MV-4-11 (cell line): ENCODE data around the gene TIA1.
A peak's percentile ranks its signal among the peaks of the same experiment; 100 is the strongest.
"Not testable (repeated sequence)": the region's sequence is repeated elsewhere in the genome, so short reads cannot be mapped to it uniquely, and the experiment has no call there.

Source experiments
- DNase-seq: peaks from one replicate; lab custom pipeline; 2025; lab: John Stamatoyannopoulos, UW

The TIA1 gene

DNA sequence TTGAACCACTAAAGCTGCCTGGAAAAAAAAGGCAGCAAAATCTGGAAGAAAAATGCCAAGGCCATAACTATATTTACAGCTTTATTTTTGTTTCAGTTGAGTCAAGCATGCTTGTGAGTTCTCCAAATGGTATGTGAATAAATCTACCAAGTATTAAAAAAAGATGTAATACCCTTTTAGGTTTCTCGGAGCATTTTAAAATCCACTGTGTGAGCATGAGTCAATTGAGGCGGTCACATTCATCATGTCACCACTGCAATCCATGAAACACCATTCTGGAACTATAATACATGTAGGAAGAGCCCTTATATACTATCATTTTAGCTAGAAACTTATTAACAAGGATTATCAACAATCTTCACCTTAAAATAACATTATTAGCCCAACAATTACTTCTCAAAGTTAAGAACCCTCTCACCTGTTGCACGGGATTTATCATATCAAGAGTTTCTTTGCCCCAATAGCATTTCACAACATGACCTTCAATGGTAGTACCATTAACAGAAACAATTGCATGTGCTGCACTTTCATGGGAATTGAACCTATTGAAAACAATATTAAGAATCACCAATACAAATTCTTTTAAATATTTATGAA lies 33.4 kb downstream of the TIA1 start:
- DNase-seq: no peak

DNA sequence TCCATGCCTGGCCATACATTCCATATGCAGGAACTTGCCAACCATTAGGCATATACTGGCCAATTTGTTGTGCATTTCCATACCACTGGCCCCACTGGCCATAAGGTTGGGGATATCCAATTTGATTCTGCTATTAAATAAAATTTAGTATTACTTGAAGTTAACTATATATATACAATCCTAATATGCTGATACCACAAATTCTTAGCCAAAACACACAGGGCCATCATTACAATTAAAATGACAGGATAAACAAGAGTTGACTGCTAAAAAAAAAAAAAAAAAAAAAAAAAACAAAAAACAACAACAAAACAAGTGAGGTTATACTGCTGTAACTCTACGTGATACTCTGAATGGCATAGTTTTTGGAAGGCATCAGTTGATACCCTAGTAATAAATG lies 34.1 kb downstream of the TIA1 start:
- no peak for DNase-seq

DNA sequence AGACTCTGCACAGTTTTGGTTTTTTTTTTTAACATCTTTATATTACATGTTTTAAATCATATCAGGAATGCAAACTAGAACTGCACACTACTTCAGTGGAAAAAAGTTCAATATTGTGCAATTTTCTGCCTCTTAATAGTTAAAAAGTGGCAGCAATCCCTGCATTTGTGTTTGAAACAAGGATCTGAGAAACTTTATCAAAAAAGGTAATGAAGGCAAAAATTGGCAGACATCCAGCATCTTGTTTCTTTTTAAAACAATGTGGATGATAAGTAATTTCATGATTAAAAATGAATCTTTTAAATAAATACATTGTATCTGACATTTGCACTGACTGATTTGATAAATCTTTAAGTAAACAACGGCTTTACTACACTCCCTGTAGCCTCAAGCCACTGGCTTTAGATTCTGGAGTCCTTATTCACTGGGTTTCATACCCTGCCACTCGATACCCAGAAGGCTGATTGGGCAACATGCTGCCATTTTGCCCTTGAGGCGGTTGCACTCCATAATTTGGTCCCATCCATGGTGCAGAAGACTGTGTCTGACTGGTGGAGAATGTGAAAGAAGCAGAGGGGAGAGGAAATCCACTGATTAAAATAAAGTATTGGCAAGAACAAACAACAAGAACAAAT lies 36.0 kb downstream of the TIA1 start:
- DNase-seq: no peak

DNA sequence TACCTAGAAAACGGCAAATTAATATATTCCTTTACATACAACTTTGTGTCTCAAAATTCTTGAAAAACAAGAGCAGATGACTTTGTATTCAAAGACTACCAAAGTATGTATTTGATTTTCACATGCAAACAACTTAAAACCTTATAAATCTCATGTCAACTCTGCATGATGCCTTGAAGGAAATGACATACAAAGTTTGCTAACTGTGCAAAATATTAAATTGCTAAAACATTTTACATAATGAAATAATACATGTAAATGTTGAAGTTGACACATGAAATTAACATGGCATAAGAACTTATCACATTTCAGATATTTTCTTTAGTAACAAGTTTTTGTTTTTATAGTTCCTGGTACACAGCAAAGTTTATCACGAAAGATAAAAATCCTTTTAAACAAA lies 36.8 kb downstream of the TIA1 start:
- DNase-seq: no peak

GRCh38 chr2:70204452-70204851 lies 44.0 kb downstream of the TIA1 start:
- DNase-seq: no peak

- DNase-seq: no peak
Observed at GRCh38 chr2:70203086-70203485, 45.3 kb downstream of the TIA1 start.

GRCh38 chr2:70202236-70202806 lies 46.1 kb downstream of the TIA1 start:
- DNase-seq: no peak

DNA sequence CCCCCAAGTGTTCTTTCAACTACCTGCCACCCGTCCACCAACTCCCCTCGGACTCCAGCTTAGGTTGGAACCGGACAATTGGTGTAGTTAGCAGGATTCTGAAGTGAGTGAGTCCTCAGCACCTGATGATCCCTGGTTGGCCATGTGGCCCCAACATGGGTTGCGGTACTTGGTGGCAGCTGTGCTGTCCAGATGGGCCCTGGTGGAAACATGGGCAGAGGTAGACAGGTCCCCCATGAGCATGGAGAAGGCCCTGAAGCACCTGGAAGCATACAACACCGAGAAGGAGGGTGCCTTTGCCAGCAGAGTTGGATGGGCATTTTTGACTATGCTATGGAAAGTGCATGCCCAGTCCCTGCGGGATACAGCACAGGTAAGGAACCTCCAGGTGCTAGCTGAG lies 46.6 kb downstream of the TIA1 start:
- DNase-seq: no peak

DNA sequence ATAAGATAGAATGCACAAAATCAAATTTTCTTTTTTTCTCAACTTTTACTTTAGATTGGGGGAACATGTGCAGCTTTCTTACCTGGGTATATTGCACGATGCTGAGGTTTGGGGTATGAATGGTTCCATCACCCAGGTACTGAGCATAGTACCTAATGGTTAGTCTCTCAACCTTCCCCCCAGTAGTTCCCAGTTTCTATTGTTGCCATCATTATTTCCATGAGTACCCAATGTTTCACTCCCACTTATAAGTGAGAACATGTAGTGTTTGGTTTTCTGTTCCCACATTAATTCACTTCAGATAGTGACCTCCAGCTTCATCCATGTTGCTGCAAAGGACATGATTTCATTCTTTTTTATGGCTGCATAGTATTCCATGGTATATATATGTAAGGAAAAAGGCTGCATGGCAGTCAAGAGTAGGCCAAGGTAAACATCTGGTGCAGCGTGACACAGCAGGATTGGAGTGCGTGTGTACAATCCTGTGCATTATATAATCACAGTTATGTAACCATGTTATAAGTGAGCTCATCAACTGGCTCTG lies 47.1 kb downstream of the TIA1 start:
- DNase-seq: no peak

DNA sequence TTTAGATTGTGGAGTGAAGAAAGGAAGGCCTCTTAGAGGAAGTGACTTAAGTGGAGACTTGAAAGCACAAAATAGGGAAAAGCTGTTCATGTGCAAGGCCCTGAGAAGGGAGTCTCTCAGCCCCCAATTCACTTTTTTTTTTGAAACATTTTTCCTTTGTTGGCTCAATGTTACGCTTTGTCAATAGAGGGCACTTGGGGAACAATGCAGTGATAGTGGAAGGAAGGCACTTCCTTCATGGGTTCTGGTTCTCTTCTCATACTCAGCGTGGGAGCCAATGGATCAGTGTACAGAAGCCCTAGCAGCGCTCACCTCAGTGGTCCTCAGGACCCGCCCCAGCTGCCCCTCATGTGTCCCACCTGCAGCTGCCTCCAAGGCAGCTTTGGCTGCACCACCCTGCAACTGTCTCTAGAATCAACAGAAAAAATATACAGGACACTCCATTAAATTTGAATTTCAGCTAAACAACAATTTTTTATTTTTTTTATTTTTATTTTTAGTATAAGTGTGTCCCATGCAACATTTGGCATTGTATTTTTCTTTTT lies 49.0 kb downstream of the TIA1 start:
- DNase-seq: peak; percentile 40

GRCh38 chr2:70192516-70192915 lies 55.9 kb downstream of the TIA1 start:
- no peak for DNase-seq

DNA sequence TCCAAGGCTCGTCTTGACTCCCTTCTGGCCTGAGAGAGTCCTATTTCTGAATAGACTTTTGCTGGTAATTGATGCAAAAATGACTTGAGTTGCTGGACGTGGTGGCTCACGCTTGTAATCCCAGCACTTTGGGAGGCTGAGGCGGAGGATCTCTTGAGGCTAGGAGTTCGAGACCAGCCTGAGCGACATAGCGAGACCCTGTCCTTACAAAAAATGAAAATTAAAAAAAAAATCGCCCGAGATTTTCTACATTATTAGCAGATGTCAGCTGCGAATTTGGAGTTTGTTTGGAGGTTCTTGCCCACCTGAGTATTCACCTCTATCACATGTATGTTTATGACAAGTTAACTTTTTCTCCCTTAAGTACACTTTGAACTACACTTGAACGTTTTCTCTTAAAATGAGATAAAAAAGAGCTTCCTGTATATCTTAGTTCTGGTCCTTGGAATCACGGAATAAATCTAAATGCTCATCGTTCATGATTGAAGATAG lies 57.1 kb downstream of the TIA1 start:
- DNase-seq: no peak

DNA sequence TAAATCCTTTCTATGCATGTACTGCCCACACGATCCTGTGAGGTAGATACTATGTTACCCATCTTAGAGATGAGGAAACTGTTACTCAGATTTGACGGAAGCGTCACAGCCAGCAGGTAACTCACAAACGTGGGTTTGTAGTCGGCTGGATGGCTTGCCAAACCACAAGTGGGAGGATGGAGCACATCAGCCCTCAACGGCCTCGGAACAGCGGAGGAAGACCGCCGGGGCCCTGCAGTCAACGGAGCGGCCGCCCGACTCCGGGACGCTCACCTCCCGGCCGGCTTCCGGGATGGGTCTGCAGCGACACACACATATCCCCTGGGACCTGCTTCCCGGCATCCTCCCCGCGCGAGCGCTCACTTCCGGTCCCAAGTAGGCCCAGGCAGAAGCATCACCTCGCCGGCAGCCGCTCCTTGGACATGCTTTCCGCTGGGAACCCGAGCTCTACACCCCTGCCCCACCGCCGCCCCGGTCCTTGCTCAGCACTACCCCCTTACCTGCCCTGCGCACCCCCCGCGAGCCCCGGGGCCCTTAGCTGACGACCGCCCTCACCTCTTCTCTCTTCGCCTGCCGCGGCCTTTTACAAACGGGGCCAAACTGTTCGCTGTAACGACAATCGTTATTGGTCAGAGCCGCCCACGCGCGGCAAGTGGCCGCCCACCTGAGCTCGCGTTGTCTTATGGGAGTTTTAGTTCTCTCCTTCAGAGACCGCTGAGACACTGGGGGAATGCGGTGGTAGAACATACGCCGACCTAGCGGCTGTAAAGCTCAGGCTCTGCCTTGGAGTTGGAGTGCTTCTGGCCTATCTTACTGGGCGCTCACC lies 57.8 kb downstream of the TIA1 start, which contains the start of gene C2orf42:
C2orf42 (minus strand) TSS at position 602 of the 826 bp plus-strand sequence. CDS start 9,034 bp downstream, outside the sequence.
- peak; percentile 97 for DNase-seq

- DNase-seq: peak; percentile 26
Observed at GRCh38 chr2:70188460-70188859, 60.0 kb downstream of the TIA1 start.

GRCh38 chr2:70187170-70187569 lies 61.3 kb downstream of the TIA1 start:
- DNase-seq: not testable (repeated sequence)

- peak; percentile 74 for DNase-seq
Observed at GRCh38 chr2:70182689-70183088, 65.7 kb downstream of the TIA1 start.

- DNase-seq: peak; percentile 96
Observed at GRCh38 chr2:70181363-70181956, 67.0 kb downstream of the TIA1 start.

DNA sequence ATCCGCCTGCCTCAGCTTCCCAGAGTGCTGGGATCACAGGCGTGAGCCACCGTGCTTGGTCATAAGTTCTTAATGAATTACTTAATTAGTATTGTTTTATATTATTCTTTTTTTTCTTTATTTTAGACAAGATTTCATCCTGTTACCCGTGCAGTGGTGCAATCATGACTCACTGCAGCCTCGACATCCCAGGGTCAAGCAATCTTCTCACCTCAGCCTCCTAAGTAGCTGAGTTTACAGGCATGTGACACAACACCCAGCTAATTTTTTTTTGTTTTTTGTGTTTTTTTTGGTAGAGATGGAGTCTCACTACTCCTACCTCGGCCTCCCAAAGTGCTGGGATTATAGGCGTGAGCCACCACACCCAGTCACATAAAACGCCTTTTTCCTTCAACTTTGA lies 74.9 kb downstream of the TIA1 start:
- DNase-seq: peak; percentile 24

DNA sequence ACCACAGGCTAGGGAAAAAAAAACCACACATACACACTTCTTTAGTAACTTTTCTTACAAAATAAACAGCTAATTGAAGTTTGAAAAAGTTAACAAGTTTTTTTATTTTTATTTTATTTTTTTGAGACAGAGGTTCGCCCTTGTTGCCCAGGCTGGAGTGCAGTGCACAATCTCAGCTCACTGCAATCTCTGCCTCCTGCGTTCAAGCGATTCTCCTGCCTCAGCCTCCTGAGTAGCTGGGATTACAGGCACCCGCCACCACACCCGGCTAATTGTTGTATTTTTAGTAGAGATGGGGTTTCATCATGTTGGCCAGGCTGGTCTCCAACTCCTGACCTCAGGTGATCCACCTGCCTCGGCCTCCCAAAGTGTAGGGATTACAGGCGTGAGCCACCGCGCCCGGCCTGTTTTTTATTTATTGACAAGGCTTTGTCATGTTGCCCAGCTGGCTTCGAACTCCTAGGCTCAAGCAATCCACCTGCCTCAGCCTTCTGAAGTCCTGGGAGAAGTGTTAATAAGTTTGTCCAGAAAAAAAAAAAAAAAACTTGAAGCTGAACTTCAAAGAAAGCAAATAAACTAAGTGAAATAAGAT lies 78.7 kb downstream of the TIA1 start:
- DNase-seq: not testable (repeated sequence)

DNA sequence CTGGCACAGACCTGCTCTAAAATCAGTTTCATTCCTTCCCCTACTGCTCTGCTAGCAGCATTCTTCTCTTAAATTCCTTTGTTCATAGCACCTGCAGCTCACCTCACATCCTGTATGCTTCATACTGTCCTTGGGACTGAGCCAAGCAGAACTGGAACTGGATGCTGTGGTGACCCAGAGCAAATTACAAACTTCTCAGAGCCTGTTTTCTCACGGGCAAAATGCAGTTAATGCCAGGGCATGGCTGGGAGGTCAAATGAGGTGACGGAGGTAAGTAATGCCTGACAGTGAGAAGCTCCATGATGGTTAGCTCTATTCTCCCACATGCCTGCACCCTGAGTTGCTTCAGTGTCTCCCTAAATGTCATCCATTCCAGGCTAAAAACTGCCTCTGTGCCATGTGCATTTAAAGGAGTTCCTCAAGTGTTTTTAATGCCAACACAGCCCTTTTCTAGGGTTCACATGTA lies 87.3 kb downstream of the TIA1 start:
- no peak for DNase-seq

DNA sequence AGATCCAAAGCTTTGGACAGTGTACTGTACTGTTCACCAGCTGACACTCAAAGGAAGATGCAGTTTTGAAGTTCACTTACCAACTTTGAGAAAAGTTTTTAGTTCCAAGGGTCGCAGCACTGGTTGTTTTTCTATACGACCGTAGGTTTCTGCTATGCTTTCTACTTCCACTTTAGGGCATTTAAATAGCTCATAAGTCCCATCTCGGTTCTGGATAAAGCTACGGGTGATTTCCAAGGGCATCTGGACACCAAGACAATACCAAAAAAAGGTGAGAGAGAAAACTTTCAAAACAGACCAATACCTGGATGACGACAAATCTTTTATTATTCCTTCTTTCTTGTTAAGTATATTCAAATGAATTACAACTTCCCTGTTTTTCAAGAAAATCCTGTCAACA lies 87.9 kb downstream of the TIA1 start:
- DNase-seq: no peak
